Stimulated activated CD4-positive, alpha-beta T cell treated with anti-CD3 and anti-CD28 coated beads, TNF-alpha, amount 100 ng/mL, for 24 hours (primary cell): ENCODE results near the gene SORCS3.

Source experiments
- DNase-seq, 3 experiments: peaks; one replicate each; pipeline ENCODE4 v3.0.0-alpha.2; 2020; ENCODE audit warnings: low read depth in 3 of 3

Gene SORCS3

GRCh38 chr10:105262666-105263065 lies 621.6 kb downstream of the SORCS3 start:
- no peak for DNase-seq

GRCh38 chr10:105266966-105267539 lies 626.0 kb downstream of the SORCS3 start:
- DNase-seq: no peak

GRCh38 chr10:105268961-105269360 lies 627.9 kb downstream of the SORCS3 start:
- DNase-seq: no peak

- no peak for DNase-seq
These were observed 628.6 kb downstream of the SORCS3 start for GRCh38 chr10:105269689-105270088.

GRCh38 chr10:105274556-105275070 lies 633.5 kb downstream of the SORCS3 start:
- no peak for DNase-seq

- no peak for DNase-seq
These were observed 637.3 kb downstream of the SORCS3 start for GRCh38 chr10:105278439-105278838.

GRCh38 chr10:105279101-105279500 lies 638.0 kb downstream of the SORCS3 start:
- no peak for DNase-seq

- DNase-seq: no peak
These were observed 639.8 kb downstream of the SORCS3 start for GRCh38 chr10:105280895-105281294.

- no peak for DNase-seq
These were observed 643.6 kb downstream of the SORCS3 start for GRCh38 chr10:105284476-105285215.

- no peak for DNase-seq
These were observed 646.9 kb downstream of the SORCS3 start for GRCh38 chr10:105288026-105288425.

GRCh38 chr10:105288613-105289012 lies 647.5 kb downstream of the SORCS3 start:
- DNase-seq: no peak

GRCh38 chr10:105291571-105291970 lies 650.5 kb downstream of the SORCS3 start:
- DNase-seq: no peak

- no peak for DNase-seq
These were observed 651.1 kb downstream of the SORCS3 start for GRCh38 chr10:105292236-105292635.
